SK-N-SH (cell line): ENCODE measurements around the gene AGPAT3. TPM values are rescaled to one million over a fixed set of nuclear protein-coding genes. Genes with fewer than 3 reads are reported as not detected.

ENCODE experiments used
- CTCF ChIA-PET: fragments of 300-600, 350-600 bp; formaldehyde crosslinking; extraction: SDS; loops from one replicate; lab custom pipeline; 2021; lab: Yijun Ruan, JAX
- POLR2A ChIA-PET: fragments of 350-600 bp; sonication (Branson Sonifier 250); formaldehyde crosslinking; extraction: SDS; loops from one replicate; lab custom pipeline; 2020; ENCODE audit warnings: antibody characterized with exemption, inconsistent platforms; lab: Yijun Ruan, JAX
- DNase-seq: peaks from one replicate; pipeline ENCODE4 v3.0.0; 2012
- H2AFZ ChIP-seq: fragments of 200-600 bp; sonication (generic); 2 replicates; pipeline ENCODE4 v1.8.1; 2016; ENCODE audit warnings: antibody characterized with exemption, mild to moderate bottlenecking, low read depth
- H3F3A ChIP-seq: fragments of 200-600 bp; sonication (generic); replicated peaks from 2 replicates; pipeline ENCODE3; 2016; ENCODE audit warnings: antibody characterized with exemption, mild to moderate bottlenecking; ENCODE audit not compliant: insufficient read depth
- H3K27ac ChIP-seq, 2 experiments: fragments of 200-500 bp in 1 of 2; fragments of 200-600 bp in 1 of 2; sonication (Bioruptor generic) in 1 of 2; sonication (generic), shearing (Covaris generic) in 1 of 2; 2 replicates each; pipeline versions ENCODE4 v1.5.1 to v1.6.1; 2014 to 2016; ENCODE audit warnings: low read depth in 2 of 2, inconsistent platforms in 1 of 2, low read length in 1 of 2, mild to moderate bottlenecking in 1 of 2, mixed read lengths in 1 of 2
- H3K27me3 ChIP-seq: fragments of 200-600 bp; sonication (generic), shearing (Covaris generic); 2 replicates; pipeline ENCODE4 v1.6.1; 2016; ENCODE audit warnings: mixed run types; ENCODE audit not compliant: insufficient read depth
- H3K36me3 ChIP-seq, 2 experiments: fragments of 200-500 bp in 1 of 2; fragments of 200-600 bp in 1 of 2; sonication (Bioruptor generic) in 1 of 2; sonication (generic) in 1 of 2; replicated peaks in 1 of 2; 2 replicates each; pipeline versions ENCODE3 to v1.5.1; 2014 to 2016; ENCODE audit warnings: low read length in 1 of 2, mild to moderate bottlenecking in 1 of 2; ENCODE audit not compliant: insufficient read depth in 2 of 2, control insufficient read depth in 1 of 2
- H3K4me1 ChIP-seq, 2 experiments: fragments of 200-500 bp in 1 of 2; fragments of 200-600 bp in 1 of 2; sonication (Bioruptor generic) in 1 of 2; sonication (generic), shearing (Covaris generic) in 1 of 2; 2 replicates each; pipeline versions ENCODE4 v1.5.1 to v1.6.1; 2014 to 2016; ENCODE audit warnings: low read depth in 1 of 2, low read length in 1 of 2, mixed run types in 1 of 2; ENCODE audit not compliant: insufficient read depth in 2 of 2, control insufficient read depth in 1 of 2
- H3K4me2 ChIP-seq: fragments of 200-600 bp; sonication (generic), shearing (Covaris generic); 2 replicates; pipeline ENCODE4 v1.6.1; 2017; ENCODE audit warnings: mixed run types
- H3K4me3 ChIP-seq, 2 experiments: fragments of 200-500 bp in 1 of 2; fragments of 200-600 bp in 1 of 2; sonication (Bioruptor generic) in 1 of 2; sonication (generic), shearing (Covaris generic) in 1 of 2; 2 replicates each; pipeline versions ENCODE4 v1.5.1 to v1.8.1; 2014 to 2016; ENCODE audit warnings: low read depth in 2 of 2, inconsistent platforms in 1 of 2, low read length in 1 of 2, mild to moderate bottlenecking in 1 of 2, mixed read lengths in 1 of 2, moderate library complexity in 1 of 2
- H3K79me2 ChIP-seq: fragments of 200-600 bp; sonication (generic); 2 replicates; pipeline ENCODE4 v1.8.1; 2017; ENCODE audit warnings: mild to moderate bottlenecking; ENCODE audit not compliant: insufficient read depth
- H3K9ac ChIP-seq: fragments of 200-600 bp; sonication (generic); 2 replicates; pipeline ENCODE4 v1.6.1; 2017; ENCODE audit warnings: mixed run types
- H3K9me2 ChIP-seq: fragments of 200-600 bp; sonication (generic); 2 replicates; pipeline ENCODE4 v1.6.1; 2017; ENCODE audit warnings: mixed run types
- H3K9me3 ChIP-seq: fragments of 200-600 bp; sonication (generic); 2 replicates; pipeline ENCODE4 v1.6.1; 2017; ENCODE audit warnings: mixed run types, mild to moderate bottlenecking, moderate library complexity
- H4K20me1 ChIP-seq: fragments of 200-600 bp; sonication (generic); 2 replicates; pipeline ENCODE4 v1.6.1; 2017; ENCODE audit warnings: mild to moderate bottlenecking, mixed run types; ENCODE audit not compliant: insufficient read depth
- CTCF ChIP-seq: fragments of 200-600 bp; sonication (generic); IDR thresholded peaks from 2 replicates; pipeline ENCODE4 v1.6.1; 2017; ENCODE audit warnings: antibody characterized with exemption, mild to moderate bottlenecking, moderate library complexity
- ELF1 ChIP-seq: IDR thresholded peaks from 2 replicates; pipeline ENCODE4 v1.4.0; 2012
- EP300 ChIP-seq, 2 experiments: IDR thresholded peaks; 2 replicates each; pipeline versions ENCODE4 v1.4.0 to v1.6.1; 2012; ENCODE audit warnings: borderline replicate concordance in 1 of 2, low read depth in 1 of 2, low read length in 1 of 2
- FOSL2 ChIP-seq: IDR thresholded peaks from 2 replicates; pipeline ENCODE4 v1.4.0; 2012; ENCODE audit warnings: low read depth, mild to moderate bottlenecking, moderate library complexity, borderline replicate concordance
- FOXJ3 ChIP-seq: sonication (generic); formaldehyde crosslinking; IDR thresholded peaks from 2 replicates; pipeline ENCODE4 v1.5.1; 2020; ENCODE audit warnings: mild to moderate bottlenecking, missing genetic modification reagents
- JUND ChIP-seq: IDR thresholded peaks from 2 replicates; pipeline ENCODE4 v1.4.0; 2012
- MXI1 ChIP-seq: IDR thresholded peaks from 2 replicates; pipeline ENCODE4 v1.6.1; 2012; ENCODE audit warnings: mild to moderate bottlenecking, low read depth, low read length, improper control_type of control experiment
- NRF1 ChIP-seq: IDR thresholded peaks from 2 replicates; pipeline ENCODE4 v1.6.1; 2012; ENCODE audit warnings: low read depth, mild to moderate bottlenecking, low read length
- RAD21 ChIP-seq: IDR thresholded peaks from 2 replicates; pipeline ENCODE4 v1.6.1; 2012; ENCODE audit warnings: mild to moderate bottlenecking, low read length
- SIN3A ChIP-seq: IDR thresholded peaks from 2 replicates; pipeline ENCODE4 v1.6.1; 2012; ENCODE audit warnings: low read depth, mild to moderate bottlenecking, low read length, moderate library complexity, borderline replicate concordance
- SMC3 ChIP-seq: IDR thresholded peaks from 2 replicates; pipeline ENCODE4 v1.6.1; 2012; ENCODE audit warnings: low read depth, low read length, improper control_type of control experiment
- TCF12 ChIP-seq: IDR thresholded peaks from 2 replicates; pipeline ENCODE4 v1.4.0; 2012
- TEAD4 ChIP-seq: IDR thresholded peaks from 2 replicates; pipeline ENCODE4 v1.4.0; 2012; ENCODE audit warnings: mild to moderate bottlenecking, borderline replicate concordance; ENCODE audit not compliant: insufficient read depth
- USF1 ChIP-seq: IDR thresholded peaks from 2 replicates; pipeline ENCODE4 v1.4.0; 2012; ENCODE audit warnings: low read depth, borderline replicate concordance
- USF2 ChIP-seq: fragments of 150-350 bp; IDR thresholded peaks from 2 replicates; pipeline ENCODE4 v1.6.1; 2017; ENCODE audit warnings: antibody characterized with exemption, low read length, low read depth, borderline replicate concordance
- YY1 ChIP-seq: IDR thresholded peaks from 2 replicates; pipeline ENCODE4 v1.4.0; 2012; ENCODE audit warnings: low read depth, mild to moderate bottlenecking
- WGBS: methylation state at CpG from one replicate; pipeline ENCODE4 v1.1.6; 2017; ENCODE audit warnings: low lambda C conversion rate; 5-methylcytosine and 5-hydroxymethylcytosine counted together
- polyA plus RNA-seq, 3 experiments: library from polyadenylated mRNA; depleted of rRNA; stranded (reverse); fragments of >200 nt; gene quantifications; 2 replicates each; pipeline ENCODE4 v1.2.3, GENCODE V29; 2012
- TF ChIP-seq, protein P1 (sequence below): IDR thresholded peaks from 2 replicates; pipeline ENCODE4; 2012

The AGPAT3 gene
- polyA plus RNA-seq, 1 of the 3 experiments (the other 2 are of a cell fraction) = 35.3 TPM

- H3K27ac ChIP-seq = no peak overlapping the region
- no peak overlapping the region for H3K4me2 ChIP-seq
- no peaks in the 10 kb centered on the region; a peak in 1 of 4 replicates for H3K4me1 ChIP-seq
- H3K9ac ChIP-seq = no peak overlapping the region
- 88% methylated on average over 15 of the region's 16 CpGs for WGBS
- no peaks in the 10 kb centered on the region for H3K79me2 ChIP-seq
- H3K36me3 ChIP-seq = peaks cover 10 to 29% of the 10 kb centered on the region in 2 experiments
- ChIA-PET POLR2A (no interaction called here), CTCF (interaction anchor here (0.6 to 2.8 kb wide), 38 partner anchors 9 to 315 kb away, joined by 3 to 20 read pairs (median 4); no protein-coding TSS in a partner anchor)
- H3K9me2 ChIP-seq = no peaks in the 10 kb centered on the region
- H4K20me1 ChIP-seq = no peaks in the 10 kb centered on the region
- H2AFZ ChIP-seq = no peak overlapping the region
- no peak overlapping the region; a peak in 1 of 4 replicates for H3K4me3 ChIP-seq
- no peaks in the 10 kb centered on the region for H3K27me3 ChIP-seq
- TF ChIP-seq USF2 (no peak), NRF1 (no peak), EP300 (IDR thresholded peaks at IDR 0.05; ENCODE audit: borderline replicate concordance in 1 of 2, low read depth in 1 of 2, low read length in 1 of 2) (no peak), MXI1 (no peak), FOXJ3 (CRISPR knock-in tag) (no peak), YY1 (no peak), ELF1 (no peak), TCF12 (no peak), TEAD4 (no peak), JUND (no peak), USF1 (no peak), SIN3A (no peak), FOSL2 (no peak)
- TF ChIP-seq, protein P1, sequence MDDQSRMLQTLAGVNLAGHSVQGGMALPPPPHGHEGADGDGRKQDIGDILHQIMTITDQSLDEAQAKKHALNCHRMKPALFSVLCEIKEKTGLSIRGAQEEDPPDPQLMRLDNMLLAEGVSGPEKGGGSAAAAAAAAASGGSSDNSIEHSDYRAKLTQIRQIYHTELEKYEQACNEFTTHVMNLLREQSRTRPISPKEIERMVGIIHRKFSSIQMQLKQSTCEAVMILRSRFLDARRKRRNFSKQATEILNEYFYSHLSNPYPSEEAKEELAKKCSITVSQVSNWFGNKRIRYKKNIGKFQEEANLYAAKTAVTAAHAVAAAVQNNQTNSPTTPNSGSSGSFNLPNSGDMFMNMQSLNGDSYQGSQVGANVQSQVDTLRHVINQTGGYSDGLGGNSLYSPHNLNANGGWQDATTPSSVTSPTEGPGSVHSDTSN = no peak
- TF ChIP-seq, all 33 proteins: peak for 0
- no peaks in the 10 kb centered on the region for H3K9me3 ChIP-seq
- H3F3A ChIP-seq = no peaks in the 10 kb centered on the region
- no peak for DNase-seq
Measured at GRCh38 chr21:43974791-43975468, 109.9 kb downstream of the AGPAT3 start.

- no peak overlapping the region for H2AFZ ChIP-seq
- no peaks in the 10 kb centered on the region for H3K9me3 ChIP-seq
- no peak overlapping the region; a peak in 1 of 4 replicates for H3K4me3 ChIP-seq
- no peaks in the 10 kb centered on the region for H3F3A ChIP-seq
- DNase-seq = peak; percentile 91
- H3K79me2 ChIP-seq = no peaks in the 10 kb centered on the region
- no peak overlapping the region for H3K9ac ChIP-seq
- TF ChIP-seq SMC3 (peak; percentile 81), RAD21 (peak; percentile 86), FOXJ3 (CRISPR knock-in tag) (no peak), CTCF (peak; percentile 93)
- H3K9me2 ChIP-seq = no peaks in the 10 kb centered on the region
- H4K20me1 ChIP-seq = no peaks in the 10 kb centered on the region
- CTCF ChIA-PET = interaction anchor here (0.6 to 2.8 kb wide), 39 partner anchors 10 to 315 kb away, joined by 3 to 20 read pairs (median 4); no protein-coding TSS in a partner anchor
- no peak overlapping the region for H3K27ac ChIP-seq
- 43% methylated on average over 24 of the region's 24 CpGs for WGBS
- no peak overlapping the region for H3K4me2 ChIP-seq
- POLR2A ChIA-PET = no interaction called here
- no peaks in the 10 kb centered on the region; a peak in 1 of 4 replicates for H3K4me1 ChIP-seq
- peaks cover 10 to 24% of the 10 kb centered on the region in 2 experiments for H3K36me3 ChIP-seq
- H3K27me3 ChIP-seq = no peaks in the 10 kb centered on the region
Measured at GRCh38 chr21:43975469-43976098, 110.6 kb downstream of the AGPAT3 start.
